ENCODE data around the gene GID4.

The GID4 gene

GRCh38 chr17:18045691-18046350 lies 6.6 kb downstream of the GID4 start:
- Mint-ChIP-seq H3K9me3 (no peaks in the 10 kb centered on the region), H3K27ac (no peak overlapping the region), H3K36me3 (ENCODE audit: low read depth) (peaks cover 11% of the 10 kb centered on the region), H3K4me1 (ENCODE audit: low read depth) (peaks cover 14% of the 10 kb centered on the region), H3K4me3 (no peak overlapping the region), H3K27me3 (no peaks in the 10 kb centered on the region)

DNA sequence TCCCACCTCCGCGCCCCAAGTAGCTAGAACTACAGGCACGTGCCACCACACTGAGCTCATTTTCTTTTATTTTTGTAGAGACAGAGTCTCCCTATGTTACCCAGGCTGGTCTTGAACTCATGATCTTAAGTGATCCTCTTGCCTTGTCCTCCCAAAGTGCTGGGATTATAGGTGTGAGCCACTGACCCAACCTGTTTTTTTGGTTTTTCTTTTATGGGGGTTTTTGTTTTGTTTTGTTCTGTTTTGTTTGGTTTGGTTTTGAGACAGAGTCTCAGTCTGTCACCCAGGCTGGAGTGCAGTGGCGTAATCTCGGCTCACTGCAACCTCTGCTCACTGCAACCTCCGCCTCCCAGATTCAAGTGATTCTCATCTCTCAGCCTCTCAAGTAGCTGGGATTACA lies 16.4 kb downstream of the GID4 start:
- H3K27ac Mint-ChIP-seq: no peak overlapping the region
- H3K36me3 Mint-ChIP-seq (ENCODE audit: low read depth): peaks cover 43% of the 10 kb centered on the region
- no peaks in the 10 kb centered on the region for H3K9me3 Mint-ChIP-seq
- no peaks in the 10 kb centered on the region for H3K4me1 Mint-ChIP-seq (ENCODE audit: low read depth)
- no peak overlapping the region for H3K4me3 Mint-ChIP-seq
- no peaks in the 10 kb centered on the region for H3K27me3 Mint-ChIP-seq

GRCh38 chr17:18056214-18056613 lies 17.0 kb downstream of the GID4 start:
- Mint-ChIP-seq H3K27me3 (no peaks in the 10 kb centered on the region), H3K27ac (no peak overlapping the region), H3K9me3 (no peaks in the 10 kb centered on the region), H3K36me3 (ENCODE audit: low read depth) (peaks cover 43% of the 10 kb centered on the region), H3K4me3 (no peak overlapping the region), H3K4me1 (ENCODE audit: low read depth) (no peaks in the 10 kb centered on the region)

GRCh38 chr17:18059283-18059682 lies 20.1 kb downstream of the GID4 start:
- Mint-ChIP-seq H3K27ac (no peak overlapping the region), H3K4me1 (ENCODE audit: low read depth) (no peaks in the 10 kb centered on the region), H3K4me3 (no peak overlapping the region), H3K36me3 (ENCODE audit: low read depth) (peaks cover 40% of the 10 kb centered on the region), H3K9me3 (no peaks in the 10 kb centered on the region), H3K27me3 (no peaks in the 10 kb centered on the region)

DNA sequence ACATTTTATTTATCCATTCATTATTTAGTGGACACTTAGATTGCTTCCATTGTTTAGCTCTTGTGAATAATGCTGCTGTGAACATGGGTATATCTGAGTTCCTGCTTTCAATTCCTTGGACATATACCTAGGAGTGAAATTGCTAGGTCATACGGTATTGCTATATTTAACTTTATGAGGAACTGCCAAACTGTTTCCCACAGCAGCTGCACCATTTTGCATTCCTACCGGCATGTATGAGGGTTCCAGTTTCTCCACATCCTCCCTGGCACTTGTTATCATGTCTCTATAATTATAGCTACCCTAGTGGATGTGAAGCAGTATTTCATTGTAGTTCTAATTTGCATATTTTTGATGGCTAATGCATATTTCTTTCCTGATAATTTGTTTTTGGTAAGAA lies 24.8 kb downstream of the GID4 start:
- H3K4me1 Mint-ChIP-seq (ENCODE audit: low read depth): no peaks in the 10 kb centered on the region
- no peaks in the 10 kb centered on the region for H3K9me3 Mint-ChIP-seq
- H3K27me3 Mint-ChIP-seq: no peaks in the 10 kb centered on the region
- H3K27ac Mint-ChIP-seq: no peak overlapping the region
- no peak overlapping the region for H3K4me3 Mint-ChIP-seq
- H3K36me3 Mint-ChIP-seq (ENCODE audit: low read depth): peaks cover 10% of the 10 kb centered on the region

- Mint-ChIP-seq H3K4me1 (ENCODE audit: low read depth) (no peaks in the 10 kb centered on the region), H3K36me3 (ENCODE audit: low read depth) (peaks cover 4% of the 10 kb centered on the region), H3K27ac (no peak overlapping the region), H3K4me3 (no peak overlapping the region), H3K27me3 (no peaks in the 10 kb centered on the region), H3K9me3 (no peaks in the 10 kb centered on the region)
Measured at GRCh38 chr17:18065546-18065945, 26.3 kb downstream of the GID4 start.

GRCh38 chr17:18066866-18067265 lies 27.7 kb downstream of the GID4 start:
- Mint-ChIP-seq H3K9me3 (no peaks in the 10 kb centered on the region), H3K27me3 (no peaks in the 10 kb centered on the region), H3K4me1 (ENCODE audit: low read depth) (peaks cover 10% of the 10 kb centered on the region), H3K27ac (no peak overlapping the region), H3K4me3 (no peak overlapping the region), H3K36me3 (ENCODE audit: low read depth) (peaks cover 4% of the 10 kb centered on the region)

GRCh38 chr17:18069101-18069500 lies 29.9 kb downstream of the GID4 start:
- Mint-ChIP-seq H3K36me3 (ENCODE audit: low read depth) (no peaks in the 10 kb centered on the region), H3K27me3 (no peaks in the 10 kb centered on the region), H3K4me3 (no peak overlapping the region), H3K27ac (no peak overlapping the region), H3K4me1 (ENCODE audit: low read depth) (peaks cover 10% of the 10 kb centered on the region), H3K9me3 (no peaks in the 10 kb centered on the region)

- Mint-ChIP-seq H3K9me3 (no peaks in the 10 kb centered on the region), H3K27ac (no peak overlapping the region), H3K27me3 (peaks cover 10% of the 10 kb centered on the region), H3K4me3 (no peak overlapping the region), H3K36me3 (ENCODE audit: low read depth) (no peaks in the 10 kb centered on the region), H3K4me1 (ENCODE audit: low read depth) (peaks cover 10% of the 10 kb centered on the region)
Measured at GRCh38 chr17:18070861-18071340, 31.7 kb downstream of the GID4 start.

DNA sequence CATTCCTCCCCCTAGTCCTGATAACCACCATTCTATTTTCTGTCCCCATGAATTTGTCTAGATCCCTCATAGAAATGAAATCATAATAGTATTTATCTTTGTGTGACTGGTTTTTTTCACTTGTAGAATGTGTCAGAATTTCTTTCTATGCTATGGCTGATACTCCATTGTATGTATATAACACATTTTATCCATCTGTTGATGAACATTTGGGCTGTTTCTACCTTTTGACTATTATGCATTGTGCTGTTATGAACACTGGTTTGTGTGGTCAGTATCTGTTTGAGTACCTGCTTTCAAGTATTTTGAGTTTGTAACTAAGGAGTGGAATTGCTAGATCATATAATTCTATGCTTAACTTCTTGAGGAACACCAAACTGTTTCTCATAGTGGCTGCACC lies 32.5 kb downstream of the GID4 start:
- H3K27ac Mint-ChIP-seq: no peak overlapping the region

GRCh38 chr17:18074566-18075272 lies 35.5 kb downstream of the GID4 start:
- no peaks in the 10 kb centered on the region for H3K36me3 Mint-ChIP-seq (ENCODE audit: low read depth)
- no peaks in the 10 kb centered on the region for H3K9me3 Mint-ChIP-seq
- peaks cover 10% of the 10 kb centered on the region for H3K27me3 Mint-ChIP-seq
- peaks cover 10% of the 10 kb centered on the region for H3K4me1 Mint-ChIP-seq (ENCODE audit: low read depth)
- no peak overlapping the region for H3K4me3 Mint-ChIP-seq
- no peak overlapping the region for H3K27ac Mint-ChIP-seq

More for the DNA sequence above, 32.5 kb downstream of the GID4 start:
- H3K4me1 Mint-ChIP-seq (ENCODE audit: low read depth): peaks cover 10% of the 10 kb centered on the region
- no peaks in the 10 kb centered on the region for H3K36me3 Mint-ChIP-seq (ENCODE audit: low read depth)
- peaks cover 10% of the 10 kb centered on the region for H3K27me3 Mint-ChIP-seq
- H3K9me3 Mint-ChIP-seq: no peaks in the 10 kb centered on the region
- H3K4me3 Mint-ChIP-seq: no peak overlapping the region

DNA sequence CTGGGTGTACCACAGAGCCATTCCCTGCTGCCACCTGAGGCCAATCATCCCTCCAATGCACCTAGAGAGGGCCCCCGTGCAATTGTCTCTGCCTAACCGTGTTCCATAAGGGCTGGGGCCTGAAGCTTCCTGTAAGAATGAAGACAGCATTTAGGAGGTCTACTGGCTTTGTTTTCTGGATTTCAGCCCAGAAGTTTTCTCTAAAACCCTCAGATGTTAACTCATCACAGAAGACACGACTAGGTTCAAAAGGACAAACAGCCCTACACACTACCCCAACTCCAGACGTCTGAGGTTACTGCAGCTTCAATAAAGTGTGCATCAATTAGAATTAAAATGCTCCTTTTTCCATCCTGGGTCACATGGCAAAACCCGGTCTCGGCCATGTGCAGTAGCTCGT lies 37.7 kb downstream of the GID4 start:
- Mint-ChIP-seq H3K27ac (no peak overlapping the region), H3K4me1 (ENCODE audit: low read depth) (no peaks in the 10 kb centered on the region), H3K27me3 (peaks cover 10% of the 10 kb centered on the region), H3K9me3 (no peaks in the 10 kb centered on the region), H3K4me3 (no peak overlapping the region), H3K36me3 (ENCODE audit: low read depth) (no peaks in the 10 kb centered on the region)

DNA sequence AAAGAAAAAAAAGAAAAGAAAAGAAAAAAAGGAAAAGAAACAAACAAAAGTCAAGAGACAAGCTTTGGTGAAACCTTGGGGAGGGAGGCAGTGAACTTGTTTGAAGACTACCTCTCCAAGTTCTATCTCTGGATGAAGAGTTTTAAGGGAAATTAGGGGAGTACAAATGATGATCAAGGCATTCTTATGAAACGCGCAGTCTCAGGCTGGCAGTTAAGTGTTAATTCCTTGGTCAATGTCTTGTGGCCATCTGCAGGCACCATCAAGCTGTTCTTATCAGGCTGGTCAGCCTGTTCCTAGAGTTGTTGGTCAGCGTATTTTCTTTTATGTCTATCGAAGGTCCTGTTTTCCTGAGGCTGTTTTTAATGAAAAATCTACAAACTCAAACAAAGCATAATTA lies 40.3 kb downstream of the GID4 start:
- no peak overlapping the region for H3K4me3 Mint-ChIP-seq
- no peaks in the 10 kb centered on the region for H3K9me3 Mint-ChIP-seq
- no peak overlapping the region for H3K27ac Mint-ChIP-seq

GRCh38 chr17:18084256-18084655 lies 45.0 kb downstream of the GID4 start:
- Mint-ChIP-seq H3K4me3 (no peak overlapping the region), H3K36me3 (ENCODE audit: low read depth) (no peaks in the 10 kb centered on the region), H3K9me3 (no peaks in the 10 kb centered on the region), H3K27ac (no peak overlapping the region), H3K27me3 (no peaks in the 10 kb centered on the region), H3K4me1 (ENCODE audit: low read depth) (peaks cover 16% of the 10 kb centered on the region)

More for the DNA sequence above, 40.3 kb downstream of the GID4 start:
- Mint-ChIP-seq H3K4me1 (ENCODE audit: low read depth) (no peaks in the 10 kb centered on the region), H3K36me3 (ENCODE audit: low read depth) (no peaks in the 10 kb centered on the region), H3K27me3 (peaks cover 8% of the 10 kb centered on the region)

- H3K9me3 Mint-ChIP-seq: no peaks in the 10 kb centered on the region
Measured at GRCh38 chr17:18087610-18088491, 48.6 kb downstream of the GID4 start, which contains the start of gene DRG2. Gene DRG2, plus strand, starts transcription at chr17:18087948. Its CDS starts 76 bp downstream, at chr17:18088024.

More at GRCh38 chr17:18087610-18088491, 48.6 kb downstream of the GID4 start, which contains the start of gene DRG2:
- Mint-ChIP-seq H3K36me3 (ENCODE audit: low read depth) (peaks cover 21% of the 10 kb centered on the region), H3K27ac (peak within 1 kb of the TSS; percentile 93), H3K27me3 (no peaks in the 10 kb centered on the region), H3K4me1 (ENCODE audit: low read depth) (peaks cover 24% of the 10 kb centered on the region), H3K4me3 (peak within 1 kb of the TSS; percentile 98)
